Calu3 (cell line): ENCODE data around the gene ACOT11. TPM values are rescaled to one million over a fixed set of nuclear protein-coding genes. Genes with fewer than 3 reads are reported as not detected.

Experiments
- BruUV-seq: library from RNA; stranded (reverse); fragments of 400-500 nt; replicated peaks from 2 replicates; lab custom pipeline; 2021; lab: Mats Ljungman, UMichigan
- CTCF ChIA-PET: fragments of 300-600 bp; sonication (Branson Sonifier 250); formaldehyde crosslinking; loops from one replicate; lab custom pipeline; 2022; ENCODE audit warnings: antibody characterized with exemption; lab: Charles Lee
- DNase-seq: peaks from one replicate; pipeline ENCODE4 v3.0.0; 2022
- H3K27ac Mint-ChIP-seq: one replicate; pipeline ENCODE4 v1.8.0; 2022; ENCODE audit warnings: mixed read lengths; ENCODE audit not compliant: unreplicated experiment
- H3K27me3 Mint-ChIP-seq: one replicate; pipeline ENCODE4 v1.8.0; 2022; ENCODE audit warnings: mixed read lengths; ENCODE audit not compliant: unreplicated experiment
- H3K36me3 Mint-ChIP-seq: one replicate; pipeline ENCODE4 v1.8.0; 2022; ENCODE audit warnings: mild to moderate bottlenecking, moderate library complexity, mixed read lengths; ENCODE audit not compliant: insufficient read depth, unreplicated experiment
- H3K4me1 Mint-ChIP-seq: one replicate; pipeline ENCODE4 v1.8.0; 2022; ENCODE audit warnings: mild to moderate bottlenecking, low read depth, mixed read lengths; ENCODE audit not compliant: unreplicated experiment
- H3K4me3 Mint-ChIP-seq: one replicate; pipeline ENCODE4 v1.8.0; 2022; ENCODE audit warnings: mild to moderate bottlenecking, low read depth, moderate library complexity, mixed read lengths; ENCODE audit not compliant: unreplicated experiment
- H3K9me3 Mint-ChIP-seq: one replicate; pipeline ENCODE4 v1.8.0; 2022; ENCODE audit warnings: low read depth, mixed read lengths; ENCODE audit not compliant: unreplicated experiment
- intact Hi-C: fragments of 100-400 bp; cut with micrococcal nuclease; formaldehyde crosslinking; loops from one replicate; pipeline ENCODE4 v1.10.0; 2022; ENCODE audit not compliant: unreplicated experiment
- total RNA-seq: library from RNA; stranded (reverse); gene quantifications from 2 replicates; pipeline ENCODE4 v1.2.3, GENCODE V29; 2022
- TF ChIP-seq, protein P1 (sequence below): fragments of 200-600 bp; IDR thresholded peaks from one replicate; pipeline ENCODE4 v1.8.0; 2022; ENCODE audit warnings: antibody characterized with exemption; ENCODE audit not compliant: unreplicated experiment

ACOT11 gene
- total RNA-seq, 1 experiment from 2014 or later, result 10.4 TPM

DNA sequence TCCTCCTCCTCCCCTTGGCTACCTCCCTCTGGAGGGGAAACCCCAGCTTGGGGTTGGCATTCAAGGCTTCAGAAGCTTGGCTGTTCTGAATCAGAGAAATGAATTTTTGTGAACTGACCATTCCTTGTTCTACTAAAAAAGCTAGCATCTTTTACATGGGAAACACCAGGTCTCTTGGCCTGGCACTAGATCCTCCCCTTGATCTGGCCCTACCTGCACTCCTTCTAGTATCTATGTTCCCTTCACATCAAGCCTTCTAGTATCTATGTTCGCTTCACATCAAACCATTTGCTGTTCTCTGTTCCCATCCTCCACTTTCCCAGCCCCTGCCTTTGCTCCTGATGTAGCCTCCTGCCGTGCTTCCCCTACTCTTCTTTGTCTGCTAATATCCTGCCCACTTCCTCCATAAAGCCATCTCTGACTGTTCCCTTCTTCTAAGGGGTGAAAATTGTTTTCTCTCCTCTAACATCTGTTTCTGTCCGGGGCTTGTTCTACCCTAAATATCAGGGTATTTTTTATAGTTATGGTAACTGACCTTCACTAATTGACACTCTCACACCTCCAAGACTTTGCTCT is 49.5 kb downstream of the ACOT11 start:
- no peak for DNase-seq
- no TSS peak for BruUV-seq
- no peak overlapping the region for H3K4me3 Mint-ChIP-seq
- H3K27ac Mint-ChIP-seq, result no peak overlapping the region
- TF ChIP-seq, protein P1, sequence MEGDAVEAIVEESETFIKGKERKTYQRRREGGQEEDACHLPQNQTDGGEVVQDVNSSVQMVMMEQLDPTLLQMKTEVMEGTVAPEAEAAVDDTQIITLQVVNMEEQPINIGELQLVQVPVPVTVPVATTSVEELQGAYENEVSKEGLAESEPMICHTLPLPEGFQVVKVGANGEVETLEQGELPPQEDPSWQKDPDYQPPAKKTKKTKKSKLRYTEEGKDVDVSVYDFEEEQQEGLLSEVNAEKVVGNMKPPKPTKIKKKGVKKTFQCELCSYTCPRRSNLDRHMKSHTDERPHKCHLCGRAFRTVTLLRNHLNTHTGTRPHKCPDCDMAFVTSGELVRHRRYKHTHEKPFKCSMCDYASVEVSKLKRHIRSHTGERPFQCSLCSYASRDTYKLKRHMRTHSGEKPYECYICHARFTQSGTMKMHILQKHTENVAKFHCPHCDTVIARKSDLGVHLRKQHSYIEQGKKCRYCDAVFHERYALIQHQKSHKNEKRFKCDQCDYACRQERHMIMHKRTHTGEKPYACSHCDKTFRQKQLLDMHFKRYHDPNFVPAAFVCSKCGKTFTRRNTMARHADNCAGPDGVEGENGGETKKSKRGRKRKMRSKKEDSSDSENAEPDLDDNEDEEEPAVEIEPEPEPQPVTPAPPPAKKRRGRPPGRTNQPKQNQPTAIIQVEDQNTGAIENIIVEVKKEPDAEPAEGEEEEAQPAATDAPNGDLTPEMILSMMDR, result no peak
- intact Hi-C loops, result no loop called here
- no peaks in the 10 kb centered on the region for H3K27me3 Mint-ChIP-seq
- H3K4me1 Mint-ChIP-seq, result no peaks in the 10 kb centered on the region
- H3K36me3 Mint-ChIP-seq, result peaks cover 4% of the 10 kb centered on the region
- H3K9me3 Mint-ChIP-seq, result no peaks in the 10 kb centered on the region
- CTCF ChIA-PET, result no interaction called here

GRCh38 chr1:54599211-54599823 is 51.3 kb downstream of the ACOT11 start:
- Mint-ChIP-seq H3K27ac (no peak overlapping the region), H3K36me3 (peaks cover 8% of the 10 kb centered on the region), H3K4me1 (no peaks in the 10 kb centered on the region), H3K9me3 (no peaks in the 10 kb centered on the region), H3K27me3 (no peaks in the 10 kb centered on the region), H3K4me3 (no peak overlapping the region)
- intact Hi-C loops, result no loop called here
- DNase-seq, result no peak
- TF ChIP-seq, protein P1, result no peak
- CTCF ChIA-PET, result no interaction called here
- no TSS peak for BruUV-seq

- no TSS peak for BruUV-seq
- no peak overlapping the region for H3K4me3 Mint-ChIP-seq
- no peaks in the 10 kb centered on the region for H3K27me3 Mint-ChIP-seq
- no peak for DNase-seq
- TF ChIP-seq, protein P1, result no peak
- H3K9me3 Mint-ChIP-seq, result no peaks in the 10 kb centered on the region
- H3K27ac Mint-ChIP-seq, result no peak overlapping the region
- intact Hi-C loops, result no loop called here
- H3K36me3 Mint-ChIP-seq, result peaks cover 8% of the 10 kb centered on the region
- CTCF ChIA-PET, result no interaction called here
- no peaks in the 10 kb centered on the region for H3K4me1 Mint-ChIP-seq
Observed at GRCh38 chr1:54600947-54601721, 53.1 kb downstream of the ACOT11 start.

DNA sequence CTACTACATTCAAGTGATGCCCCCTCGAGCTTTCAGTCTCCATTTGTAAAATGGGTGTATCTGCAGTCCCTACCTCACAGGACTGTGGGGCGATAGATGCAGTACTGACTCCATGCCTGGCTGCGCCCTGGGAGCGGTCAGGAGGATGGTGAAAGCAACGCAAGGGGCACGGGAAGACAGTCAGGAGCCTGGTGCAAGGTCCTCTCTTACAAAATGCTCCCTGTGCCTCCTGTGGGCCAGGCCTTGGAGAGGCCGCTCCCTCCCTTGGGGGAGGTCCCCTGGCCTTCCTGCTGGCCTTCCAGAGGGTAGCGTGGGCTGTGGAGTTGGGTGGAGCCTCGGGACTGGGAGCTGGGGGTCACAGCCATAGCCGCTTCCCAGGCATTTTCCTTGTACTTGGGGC is 53.7 kb downstream of the ACOT11 start:
- DNase-seq, result no peak
- peaks cover 8% of the 10 kb centered on the region for H3K36me3 Mint-ChIP-seq
- TF ChIP-seq, protein P1, result no peak
- no peaks in the 10 kb centered on the region for H3K9me3 Mint-ChIP-seq
- no peak overlapping the region for H3K27ac Mint-ChIP-seq
- CTCF ChIA-PET, result no interaction called here
- BruUV-seq, result no TSS peak
- no peaks in the 10 kb centered on the region for H3K27me3 Mint-ChIP-seq
- no peak overlapping the region for H3K4me3 Mint-ChIP-seq
- intact Hi-C loops, result no loop called here
- H3K4me1 Mint-ChIP-seq, result no peaks in the 10 kb centered on the region
